Activated CD8-positive, alpha-beta memory T cell treated with anti-CD3 and anti-CD28 coated beads, Interleukin-2, amount 50 U/mL, for 24 hours (primary cell): Measurements from ENCODE around the gene MYRIP.
"Not testable (repeated sequence)": the region's sequence is repeated elsewhere in the genome, so short reads cannot be mapped to it uniquely, and the experiment has no call there.

Source experiments
- DNase-seq: peaks from one replicate; pipeline ENCODE4 v3.0.0-alpha.2; 2020; ENCODE audit errors: extremely low read depth

The MYRIP gene

GRCh38 chr3:39809181-39809994, at the start of gene MYRIP:
TSS of gene MYRIP (plus strand) at chr3:39809609. CDS start at chr3:39900817, 91,208 bp downstream.
- no peak for DNase-seq

- no peak for DNase-seq
Measured at GRCh38 chr3:39760325-39760724, 49.1 kb upstream of the MYRIP start.

GRCh38 chr3:39762537-39763070, 46.8 kb upstream of the MYRIP start:
- DNase-seq, result no peak

GRCh38 chr3:39763390-39763789, 46.0 kb upstream of the MYRIP start:
- DNase-seq, result no peak

GRCh38 chr3:39765575-39765974, 43.8 kb upstream of the MYRIP start:
- no peak for DNase-seq

- DNase-seq, result no peak
Measured at GRCh38 chr3:39766433-39766832, 43.0 kb upstream of the MYRIP start.

- DNase-seq, result not testable (repeated sequence)
Measured at GRCh38 chr3:39766909-39767308, 42.5 kb upstream of the MYRIP start.

- DNase-seq, result not testable (repeated sequence)
Measured at GRCh38 chr3:39778168-39778567, 31.2 kb upstream of the MYRIP start.

- DNase-seq, result no peak
Measured at GRCh38 chr3:39779511-39780230, 29.7 kb upstream of the MYRIP start.

- DNase-seq, result no peak
Measured at GRCh38 chr3:39780352-39780751, 29.1 kb upstream of the MYRIP start.

- DNase-seq, result no peak
Measured at GRCh38 chr3:39781025-39781424, 28.4 kb upstream of the MYRIP start.

- no peak for DNase-seq
Measured at GRCh38 chr3:39781632-39782031, 27.8 kb upstream of the MYRIP start.

- DNase-seq, result no peak
Measured at GRCh38 chr3:39783680-39784079, 25.7 kb upstream of the MYRIP start.

GRCh38 chr3:39784922-39785321, 24.5 kb upstream of the MYRIP start:
- DNase-seq, result no peak

GRCh38 chr3:39788128-39788883, 21.1 kb upstream of the MYRIP start:
- DNase-seq, result no peak

GRCh38 chr3:39791603-39792002, 17.8 kb upstream of the MYRIP start:
- no peak for DNase-seq

GRCh38 chr3:39794880-39795279, 14.5 kb upstream of the MYRIP start:
- DNase-seq, result no peak

GRCh38 chr3:39801216-39801615, 8.2 kb upstream of the MYRIP start:
- no peak for DNase-seq

GRCh38 chr3:39802486-39802885, 6.9 kb upstream of the MYRIP start:
- not testable (repeated sequence) for DNase-seq

- no peak for DNase-seq
Measured at GRCh38 chr3:39803956-39804355, 5.5 kb upstream of the MYRIP start.

GRCh38 chr3:39804951-39805350, 4.5 kb upstream of the MYRIP start:
- DNase-seq, result no peak

- no peak for DNase-seq
Measured at GRCh38 chr3:39805650-39806049, 3.8 kb upstream of the MYRIP start.
